PC-9 (cell line): Measurements from ENCODE around the gene RNF220. TPM values are rescaled to one million over a fixed set of nuclear protein-coding genes. Genes with fewer than 3 reads are reported as not detected.

ENCODE experiments used
- BruUV-seq: library from RNA; stranded (reverse); fragments of 400-500 nt; replicated peaks from 2 replicates; lab custom pipeline; 2021; lab: Mats Ljungman, UMichigan
- CTCF ChIA-PET: fragments of 300-600 bp; sonication (Branson Sonifier 250); formaldehyde crosslinking; loops from one replicate; lab custom pipeline; 2022; ENCODE audit warnings: antibody characterized with exemption; lab: Charles Lee
- POLR2A ChIA-PET: fragments of 300-600 bp; sonication (Branson Sonifier 250); formaldehyde crosslinking; loops from one replicate; lab custom pipeline; 2022; ENCODE audit warnings: antibody characterized with exemption; ENCODE audit not compliant: unreplicated experiment; lab: Charles Lee
- DNase-seq, 2 experiments: peaks; one replicate each; pipeline versions ENCODE4 v3.0.0 to v3.0.0-alpha.2; 2015 to 2022; ENCODE audit warnings: mixed read lengths in 1 of 2
- H2AFZ ChIP-seq: fragments of 200-600 bp; sonication (generic); 2 replicates; pipeline ENCODE4 v1.8.1; 2017; ENCODE audit warnings: antibody characterized with exemption
- H3F3A ChIP-seq: fragments of 200-600 bp; sonication (generic); 2 replicates; pipeline ENCODE4 v1.8.1; 2017; ENCODE audit warnings: antibody characterized with exemption, mild to moderate bottlenecking, low read depth; ENCODE audit not compliant: insufficient read depth
- H3K27ac ChIP-seq: fragments of 200-600 bp; sonication (generic); 2 replicates; pipeline ENCODE4 v1.6.1; 2016; ENCODE audit warnings: mixed run types
- H3K27me3 ChIP-seq: fragments of 200-600 bp; sonication (generic); 2 replicates; pipeline ENCODE4 v1.6.1; 2016; ENCODE audit warnings: low read depth, mixed run types; ENCODE audit not compliant: insufficient read depth
- H3K36me3 ChIP-seq: fragments of 200-600 bp; sonication (generic); 2 replicates; pipeline ENCODE4 v1.6.1; 2016; ENCODE audit warnings: low read depth, mixed run types
- H3K4me1 ChIP-seq: fragments of 200-600 bp; sonication (generic); replicated peaks from 2 replicates; pipeline ENCODE4 v1.6.1; 2016; ENCODE audit warnings: mixed run types; ENCODE audit not compliant: insufficient read depth
- H3K4me2 ChIP-seq: fragments of 200-600 bp; sonication (generic); 2 replicates; pipeline ENCODE4 v1.6.1; 2017; ENCODE audit warnings: mixed run types
- H3K4me3 ChIP-seq: fragments of 200-600 bp; sonication (generic); 2 replicates; pipeline ENCODE4 v1.6.1; 2016; ENCODE audit warnings: mixed run types
- H3K79me2 ChIP-seq: fragments of 200-600 bp; sonication (generic); 2 replicates; pipeline ENCODE4 v1.6.1; 2017; ENCODE audit warnings: low read depth, mixed run types
- H3K9me2 ChIP-seq: fragments of 200-600 bp; sonication (generic); 2 replicates; pipeline ENCODE4 v1.8.1; 2017; ENCODE audit warnings: mild to moderate bottlenecking; ENCODE audit not compliant: insufficient read depth
- H3K9me3 ChIP-seq: fragments of 200-600 bp; sonication (generic); 2 replicates; pipeline ENCODE4 v1.8.1; 2016; ENCODE audit warnings: low read depth; ENCODE audit not compliant: insufficient read depth
- H4K20me1 ChIP-seq: fragments of 200-600 bp; sonication (generic); 2 replicates; pipeline ENCODE4 v1.8.1; 2017; ENCODE audit not compliant: insufficient read depth
- CTCF ChIP-seq: fragments of 200-600 bp; sonication (generic); conservative IDR thresholded peaks from 2 replicates; pipeline ENCODE4 v1.6.1; 2017; ENCODE audit warnings: mixed run types, antibody characterized with exemption, mild to moderate bottlenecking, moderate library complexity
- EZH2 ChIP-seq: fragments of 200-600 bp; sonication (generic); IDR thresholded peaks from 2 replicates; pipeline ENCODE4 v1.8.0; 2017; ENCODE audit warnings: antibody characterized with exemption, low read depth
- intact Hi-C: fragments of 100-400 bp; cut with micrococcal nuclease; formaldehyde crosslinking; loops from one replicate; pipeline ENCODE4 v1.10.0; 2022; ENCODE audit not compliant: unreplicated experiment
- total RNA-seq: library from RNA; stranded (reverse); gene quantifications from 2 replicates; pipeline ENCODE4 v1.2.3, GENCODE V29; 2021

The RNF220 gene
- total RNA-seq, 1 experiment from 2014 or later = 82.9 TPM

DNA sequence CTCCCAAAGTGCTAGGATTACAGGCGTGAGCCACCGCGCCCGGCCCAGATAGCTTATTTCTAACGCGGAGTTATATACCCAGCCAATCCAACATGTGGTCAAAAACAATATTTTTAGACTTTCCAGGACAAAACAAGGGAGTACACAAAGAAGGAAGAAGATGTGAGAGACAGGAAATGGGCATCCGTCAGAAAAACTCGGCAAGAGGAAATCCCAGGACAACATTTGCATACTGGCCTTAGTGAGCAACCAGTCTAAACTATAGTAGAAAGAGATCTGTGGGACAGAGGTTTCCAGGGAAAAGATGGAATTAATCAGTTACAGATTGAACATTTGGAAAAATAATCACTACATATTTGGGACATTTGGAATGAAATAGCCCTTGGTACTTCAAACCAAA, 280.8 kb downstream of the RNF220 start:
- no TSS peak for BruUV-seq
- CTCF ChIA-PET = no interaction called here

GRCh38 chr1:44688760-44689446, 283.8 kb downstream of the RNF220 start:
- TF ChIP-seq EZH2 = no peak
- no peak for TF ChIP-seq CTCF
- H3K79me2 ChIP-seq = no peaks in the 10 kb centered on the region
- peaks cover 6% of the 10 kb centered on the region; the same call in 1 of the 2 replicates for H3F3A ChIP-seq
- no peak overlapping the region for H3K27ac ChIP-seq
- ChIA-PET CTCF (no interaction called here), POLR2A (interaction anchor here (0.6 kb wide), 1 partner anchor 43 kb away, joined by 33 read pairs; no protein-coding TSS in a partner anchor)
- no peaks in the 10 kb centered on the region for H3K27me3 ChIP-seq
- H3K4me3 ChIP-seq = no peak overlapping the region
- no peaks in the 10 kb centered on the region for H3K9me3 ChIP-seq
- DNase-seq = no peak
- BruUV-seq = no TSS peak
- no peak overlapping the region for H2AFZ ChIP-seq
- H3K9me2 ChIP-seq = no peaks in the 10 kb centered on the region
- no peaks in the 10 kb centered on the region for H3K36me3 ChIP-seq
- no peak overlapping the region for H3K4me2 ChIP-seq
- H3K4me1 ChIP-seq = peaks cover 6% of the 10 kb centered on the region; the same call in 1 of the 2 replicates
- H4K20me1 ChIP-seq = no peaks in the 10 kb centered on the region
- intact Hi-C loops = no loop called here

More for the DNA sequence above, 280.8 kb downstream of the RNF220 start:
- POLR2A ChIA-PET = no interaction called here
- H3K36me3 ChIP-seq = no peaks in the 10 kb centered on the region
- no peaks in the 10 kb centered on the region for H3K9me2 ChIP-seq
- H2AFZ ChIP-seq = no peak overlapping the region
- H3F3A ChIP-seq = peaks cover 6% of the 10 kb centered on the region; the same call in 1 of the 2 replicates
- H3K27ac ChIP-seq = no peak overlapping the region
- no peaks in the 10 kb centered on the region for H4K20me1 ChIP-seq
- no peaks in the 10 kb centered on the region for H3K9me3 ChIP-seq
- no peak for DNase-seq
- intact Hi-C loops = no loop called here
- no peak for TF ChIP-seq EZH2
- no peak for TF ChIP-seq CTCF
- H3K27me3 ChIP-seq = no peaks in the 10 kb centered on the region
- H3K4me1 ChIP-seq = peaks cover 6% of the 10 kb centered on the region; the same call in 1 of the 2 replicates
- H3K4me3 ChIP-seq = no peak overlapping the region
- no peaks in the 10 kb centered on the region for H3K79me2 ChIP-seq
- H3K4me2 ChIP-seq = no peak overlapping the region

GRCh38 chr1:44689447-44689765, 284.4 kb downstream of the RNF220 start:
- Histone ChIP-seq H3K9me2 (no peaks in the 10 kb centered on the region), H2AFZ (no peak overlapping the region), H4K20me1 (no peaks in the 10 kb centered on the region), H3K9me3 (no peaks in the 10 kb centered on the region), H3K27ac (no peak overlapping the region), H3K4me2 (no peak overlapping the region), H3K4me3 (no peak overlapping the region), H3K4me1 (peaks cover 6% of the 10 kb centered on the region; the same call in 1 of the 2 replicates), H3F3A (peaks cover 6% of the 10 kb centered on the region; the same call in 1 of the 2 replicates), H3K36me3 (no peaks in the 10 kb centered on the region), H3K27me3 (no peaks in the 10 kb centered on the region), H3K79me2 (no peaks in the 10 kb centered on the region)
- POLR2A ChIA-PET = interaction anchor here (0.6 kb wide), 1 partner anchor 43 kb away, joined by 33 read pairs; no protein-coding TSS in a partner anchor
- intact Hi-C loops = no loop called here
- CTCF ChIA-PET = no interaction called here
- no peak for TF ChIP-seq CTCF
- TF ChIP-seq EZH2 = no peak
- no peak for DNase-seq
- BruUV-seq = no TSS peak
